Endothelial cell (in vitro differentiated cells): ENCODE results near the gene PPP1R9A. TPM values are rescaled to one million over a fixed set of nuclear protein-coding genes. Genes with fewer than 3 reads are reported as not detected.

ENCODE experiments used
- DNase-seq: peaks from one replicate; pipeline ENCODE4 v3.0.0; 2021; ENCODE audit warnings: low spot score
- H3K27ac Mint-ChIP-seq: one replicate; pipeline ENCODE4 v1.8.0; 2021; ENCODE audit warnings: mixed read lengths, inconsistent platforms; ENCODE audit not compliant: unreplicated experiment
- H3K27me3 Mint-ChIP-seq: one replicate; pipeline ENCODE4 v1.8.0; 2021; ENCODE audit warnings: mild to moderate bottlenecking, moderate library complexity, mixed read lengths, inconsistent platforms; ENCODE audit not compliant: unreplicated experiment
- H3K36me3 Mint-ChIP-seq: one replicate; pipeline ENCODE4 v1.8.0; 2021; ENCODE audit warnings: mild to moderate bottlenecking, low read depth, mixed read lengths, inconsistent platforms; ENCODE audit not compliant: unreplicated experiment
- H3K4me1 Mint-ChIP-seq: one replicate; pipeline ENCODE4 v1.8.0; 2021; ENCODE audit warnings: mild to moderate bottlenecking, mixed read lengths, inconsistent platforms; ENCODE audit not compliant: unreplicated experiment
- H3K4me3 Mint-ChIP-seq: one replicate; pipeline ENCODE4 v1.8.0; 2021; ENCODE audit warnings: mild to moderate bottlenecking, mixed read lengths, inconsistent platforms; ENCODE audit not compliant: unreplicated experiment
- H3K9me3 Mint-ChIP-seq: one replicate; pipeline ENCODE4 v1.8.0; 2021; ENCODE audit warnings: mixed read lengths, inconsistent platforms; ENCODE audit not compliant: unreplicated experiment
- total RNA-seq: library from RNA; stranded (reverse); fragmentation: NEBNext Ultra II Directional; extraction: Animal tissue kit (Norgen Biotek cat#: 25700); gene quantifications from one replicate; pipeline ENCODE4 v1.2.1, GENCODE V29; 2021; ENCODE audit not compliant: unreplicated experiment
- TF ChIP-seq, protein P1 (sequence below): fragments of 200-600 bp; sonication (generic); IDR thresholded peaks from one replicate; pipeline ENCODE4 v1.5.0; 2021; ENCODE audit warnings: antibody characterized with exemption; ENCODE audit not compliant: unreplicated experiment

PPP1R9A gene
- total RNA-seq, 1 donor from 2014 or later = 22.2 TPM

DNA sequence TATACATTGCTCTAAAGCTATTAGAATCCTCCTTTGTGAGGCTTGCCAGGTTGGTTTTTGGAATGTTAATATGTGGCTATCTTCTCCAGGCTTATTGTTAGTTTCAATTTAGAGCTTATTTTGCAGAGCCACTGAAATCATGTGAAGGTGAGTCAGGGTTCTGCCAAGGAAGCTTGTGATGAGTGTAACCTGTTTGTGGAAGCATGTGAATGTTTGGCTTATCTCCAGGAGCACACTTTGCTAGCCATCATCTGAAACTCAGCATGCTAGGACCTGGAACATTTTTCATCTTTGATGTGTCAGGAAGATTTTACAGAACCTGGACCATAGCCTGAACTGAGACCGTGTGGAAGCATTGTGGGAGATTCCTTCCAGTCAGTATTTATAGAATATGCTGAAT lies 197.3 kb downstream of the PPP1R9A start:
- DNase-seq = no peak
- Mint-ChIP-seq H3K27ac (no peak overlapping the region), H3K4me1 (peaks cover 7% of the 10 kb centered on the region), H3K36me3 (no peaks in the 10 kb centered on the region), H3K4me3 (no peak overlapping the region), H3K9me3 (no peaks in the 10 kb centered on the region), H3K27me3 (peaks cover 2% of the 10 kb centered on the region)
- TF ChIP-seq, protein P1, sequence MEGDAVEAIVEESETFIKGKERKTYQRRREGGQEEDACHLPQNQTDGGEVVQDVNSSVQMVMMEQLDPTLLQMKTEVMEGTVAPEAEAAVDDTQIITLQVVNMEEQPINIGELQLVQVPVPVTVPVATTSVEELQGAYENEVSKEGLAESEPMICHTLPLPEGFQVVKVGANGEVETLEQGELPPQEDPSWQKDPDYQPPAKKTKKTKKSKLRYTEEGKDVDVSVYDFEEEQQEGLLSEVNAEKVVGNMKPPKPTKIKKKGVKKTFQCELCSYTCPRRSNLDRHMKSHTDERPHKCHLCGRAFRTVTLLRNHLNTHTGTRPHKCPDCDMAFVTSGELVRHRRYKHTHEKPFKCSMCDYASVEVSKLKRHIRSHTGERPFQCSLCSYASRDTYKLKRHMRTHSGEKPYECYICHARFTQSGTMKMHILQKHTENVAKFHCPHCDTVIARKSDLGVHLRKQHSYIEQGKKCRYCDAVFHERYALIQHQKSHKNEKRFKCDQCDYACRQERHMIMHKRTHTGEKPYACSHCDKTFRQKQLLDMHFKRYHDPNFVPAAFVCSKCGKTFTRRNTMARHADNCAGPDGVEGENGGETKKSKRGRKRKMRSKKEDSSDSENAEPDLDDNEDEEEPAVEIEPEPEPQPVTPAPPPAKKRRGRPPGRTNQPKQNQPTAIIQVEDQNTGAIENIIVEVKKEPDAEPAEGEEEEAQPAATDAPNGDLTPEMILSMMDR = no peak

DNA sequence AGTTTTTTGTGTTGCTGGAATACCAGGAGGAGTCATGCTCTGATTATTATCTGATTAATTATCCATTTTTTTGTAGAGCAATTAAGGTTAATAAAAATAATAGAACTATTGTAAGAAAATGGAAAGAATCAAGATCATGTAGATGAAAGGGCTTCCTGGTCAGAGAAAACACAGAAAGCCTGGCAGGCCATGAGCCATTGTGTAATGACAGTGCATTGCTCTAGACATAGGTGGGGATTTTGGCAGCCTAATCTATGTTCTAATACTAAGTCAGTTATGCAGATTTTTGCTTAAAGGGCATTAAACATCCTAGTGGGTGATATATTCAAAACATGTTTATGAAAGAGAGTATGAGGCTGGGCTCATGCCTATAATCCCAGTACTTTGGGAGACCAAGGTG lies 198.2 kb downstream of the PPP1R9A start:
- Mint-ChIP-seq H3K27ac (no peak overlapping the region), H3K36me3 (no peaks in the 10 kb centered on the region), H3K4me3 (no peak overlapping the region), H3K9me3 (no peaks in the 10 kb centered on the region), H3K4me1 (peaks cover 7% of the 10 kb centered on the region), H3K27me3 (peaks cover 2% of the 10 kb centered on the region)
- no peak for DNase-seq
- TF ChIP-seq, protein P1 = no peak

DNA sequence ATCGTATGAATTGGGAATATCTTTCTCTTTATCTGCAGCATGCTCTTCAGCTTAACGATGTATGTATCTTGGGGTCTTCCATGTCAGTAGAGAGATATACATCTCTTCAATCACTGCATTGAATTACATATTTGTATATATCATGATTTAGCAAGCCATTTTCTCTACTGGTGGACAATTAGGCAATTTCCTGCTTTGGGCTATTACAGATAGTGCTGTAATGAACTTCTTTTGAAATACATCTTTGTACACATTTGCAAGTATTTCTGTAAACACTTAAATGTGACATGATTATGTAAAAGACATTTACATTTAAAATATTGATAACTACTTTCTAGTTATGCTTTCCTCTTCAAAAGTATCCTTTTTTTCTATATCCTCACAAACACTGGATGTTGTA lies 199.0 kb downstream of the PPP1R9A start:
- Mint-ChIP-seq H3K4me3 (no peak overlapping the region), H3K9me3 (no peaks in the 10 kb centered on the region), H3K4me1 (peaks cover 7% of the 10 kb centered on the region), H3K27me3 (peaks cover 2% of the 10 kb centered on the region), H3K36me3 (no peaks in the 10 kb centered on the region), H3K27ac (no peak overlapping the region)
- DNase-seq = no peak
- TF ChIP-seq, protein P1 = no peak

DNA sequence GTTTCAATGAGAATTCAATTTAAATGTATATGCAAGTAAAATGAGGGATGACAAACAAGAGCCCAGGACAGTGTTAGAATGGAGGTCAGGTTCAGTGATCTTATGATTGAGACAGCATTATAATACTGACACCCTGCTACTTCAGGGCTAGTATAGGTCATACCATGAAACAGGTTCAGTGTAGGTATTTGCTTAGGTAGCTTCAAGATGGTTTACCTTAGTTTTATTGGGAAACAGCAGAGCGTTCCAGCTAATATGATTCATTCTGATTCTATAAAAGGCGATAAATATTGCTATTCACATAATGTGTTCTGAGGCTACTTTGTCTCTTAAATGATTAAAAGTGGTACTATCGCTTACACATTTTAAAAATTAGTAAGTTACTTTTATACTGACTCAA lies 203.3 kb downstream of the PPP1R9A start:
- no peaks in the 10 kb centered on the region for H3K27me3 Mint-ChIP-seq
- H3K4me3 Mint-ChIP-seq = no peak overlapping the region
- H3K9me3 Mint-ChIP-seq = no peaks in the 10 kb centered on the region
- no peak for DNase-seq
- no peak overlapping the region for H3K27ac Mint-ChIP-seq
- H3K36me3 Mint-ChIP-seq = no peaks in the 10 kb centered on the region
- no peaks in the 10 kb centered on the region for H3K4me1 Mint-ChIP-seq
- TF ChIP-seq, protein P1 = no peak

DNA sequence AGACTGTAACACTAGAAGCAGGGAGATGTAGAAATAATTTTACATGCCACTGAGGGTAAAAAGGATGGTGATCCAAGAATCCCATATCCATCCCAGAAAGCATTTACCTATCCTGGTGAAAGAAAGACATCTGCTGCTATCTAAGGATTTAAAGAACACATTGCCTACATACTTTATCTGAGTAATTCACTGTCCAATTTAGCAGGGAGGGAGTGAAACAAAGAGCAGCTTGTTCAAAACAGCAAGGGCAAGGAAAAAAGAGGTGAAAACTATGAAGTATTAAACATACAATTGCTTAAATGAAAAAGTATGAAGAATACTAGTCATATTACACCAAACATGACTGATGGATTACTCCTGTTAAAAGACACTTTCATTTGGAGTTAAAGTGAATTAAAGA lies 206.2 kb downstream of the PPP1R9A start:
- H3K36me3 Mint-ChIP-seq = no peaks in the 10 kb centered on the region
- H3K9me3 Mint-ChIP-seq = no peaks in the 10 kb centered on the region
- H3K4me1 Mint-ChIP-seq = no peaks in the 10 kb centered on the region
- DNase-seq = no peak
- H3K27me3 Mint-ChIP-seq = no peaks in the 10 kb centered on the region
- H3K4me3 Mint-ChIP-seq = no peak overlapping the region
- H3K27ac Mint-ChIP-seq = no peak overlapping the region
- TF ChIP-seq, protein P1 = no peak
